Measurements from ENCODE around the gene SETD5.
A peak's percentile ranks its signal among the peaks of the same experiment; 100 is the strongest.

The SETD5 gene

DNA sequence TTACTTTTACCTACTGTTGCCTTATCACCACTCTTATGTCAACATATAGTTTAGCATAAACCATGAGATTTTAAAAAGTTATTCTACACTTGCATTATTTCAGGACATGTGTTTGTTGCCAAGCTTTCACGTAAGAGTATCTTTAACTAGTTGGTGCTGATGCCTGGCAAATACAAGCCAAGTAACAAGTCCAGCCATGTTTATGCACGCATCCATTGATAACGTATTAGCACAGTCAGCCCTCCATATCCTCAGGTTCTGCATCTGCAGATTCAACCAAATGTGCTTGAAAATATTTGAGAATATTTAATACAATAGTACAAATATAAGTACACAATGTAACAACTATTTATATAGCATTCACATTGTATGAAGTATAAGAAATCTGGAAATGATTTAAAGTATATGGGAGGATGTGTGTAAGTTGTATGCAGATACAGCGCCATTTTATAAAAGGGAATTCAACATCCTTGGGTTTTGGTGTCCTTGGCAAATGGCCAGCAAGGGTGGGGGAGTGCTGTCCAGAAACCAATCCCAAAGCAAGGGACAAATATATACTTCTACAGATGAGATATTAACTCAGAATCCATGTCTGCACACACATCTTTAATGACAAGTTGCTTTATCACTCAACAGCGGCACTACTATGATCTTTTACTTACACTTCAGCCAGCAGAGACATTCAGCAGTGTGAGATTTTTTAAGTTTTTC, 8.7 kb upstream of the SETD5 start:
- no peak for DNase-seq (ENCODE audit: low spot score)

DNA sequence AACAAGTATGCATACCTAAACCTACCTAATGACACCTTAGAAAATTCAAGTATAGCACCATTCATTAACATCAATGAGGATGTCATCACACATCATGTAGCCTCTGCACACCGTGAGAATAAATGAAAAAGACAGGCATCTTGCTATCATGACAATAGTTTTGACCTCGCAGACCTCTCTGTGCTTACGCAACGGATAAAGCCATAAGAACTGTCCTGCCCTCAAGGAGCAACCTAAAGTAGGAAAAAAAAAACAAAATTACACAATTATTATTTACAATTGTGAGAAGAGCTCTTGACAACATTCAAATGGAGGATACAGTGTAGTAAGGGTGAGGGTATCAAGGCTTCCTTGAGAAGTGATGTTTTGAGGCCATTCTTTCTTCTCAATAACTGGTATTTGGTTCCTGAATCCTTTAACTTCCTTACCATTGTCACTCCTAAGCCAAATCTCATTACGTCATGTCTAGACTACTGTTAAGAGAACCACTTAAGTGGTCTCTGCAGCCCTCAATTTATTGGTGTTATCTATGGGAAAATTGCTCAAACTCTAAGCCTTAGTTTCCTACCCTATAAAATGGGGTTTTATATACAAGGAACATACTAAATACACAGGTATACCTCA, 7.0 kb upstream of the SETD5 start:
- DNase-seq (ENCODE audit: low spot score): no peak

GRCh38 chr3:9392041-9392440, 5.4 kb upstream of the SETD5 start:
- DNase-seq (ENCODE audit: low spot score): no peak

DNA sequence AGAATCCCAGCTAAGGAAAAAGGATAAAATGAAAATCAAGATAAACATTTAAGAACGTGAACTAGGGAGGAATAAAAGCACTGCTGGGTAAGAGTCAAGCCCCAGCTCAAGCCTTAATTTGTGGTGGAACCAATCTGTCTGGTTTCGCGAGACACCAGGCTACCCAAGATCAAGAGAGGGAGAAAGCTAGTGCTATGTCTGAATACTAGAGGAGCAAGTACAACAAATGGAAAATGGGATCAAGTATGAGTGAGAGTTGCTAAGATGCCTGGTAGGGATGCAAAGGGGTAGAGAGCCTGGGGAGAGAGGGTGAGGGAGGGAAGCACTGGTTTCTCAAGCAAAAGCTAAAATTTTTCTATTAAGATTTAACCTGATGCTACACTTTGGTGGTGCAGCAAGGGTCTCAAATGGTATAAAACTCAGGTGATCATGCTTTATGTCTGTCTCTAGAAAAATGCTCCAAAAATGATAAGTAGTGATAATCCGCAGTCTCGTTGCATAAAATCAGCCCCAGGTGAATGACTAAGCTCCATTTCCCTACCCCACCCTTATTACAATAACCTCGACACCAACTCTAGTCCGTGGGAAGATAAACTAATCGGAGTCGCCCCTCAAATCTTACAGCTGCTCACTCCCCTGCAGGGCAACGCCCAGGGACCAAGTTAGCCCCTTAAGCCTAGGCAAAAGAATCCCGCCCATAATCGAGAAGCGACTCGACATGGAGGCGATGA, 1.7 kb upstream of the SETD5 start:
- no peak for DNase-seq (ENCODE audit: low spot score)

GRCh38 chr3:9396301-9396631, 1.1 kb upstream of the SETD5 start:
- peak; percentile 61 for DNase-seq (ENCODE audit: low spot score)

DNA sequence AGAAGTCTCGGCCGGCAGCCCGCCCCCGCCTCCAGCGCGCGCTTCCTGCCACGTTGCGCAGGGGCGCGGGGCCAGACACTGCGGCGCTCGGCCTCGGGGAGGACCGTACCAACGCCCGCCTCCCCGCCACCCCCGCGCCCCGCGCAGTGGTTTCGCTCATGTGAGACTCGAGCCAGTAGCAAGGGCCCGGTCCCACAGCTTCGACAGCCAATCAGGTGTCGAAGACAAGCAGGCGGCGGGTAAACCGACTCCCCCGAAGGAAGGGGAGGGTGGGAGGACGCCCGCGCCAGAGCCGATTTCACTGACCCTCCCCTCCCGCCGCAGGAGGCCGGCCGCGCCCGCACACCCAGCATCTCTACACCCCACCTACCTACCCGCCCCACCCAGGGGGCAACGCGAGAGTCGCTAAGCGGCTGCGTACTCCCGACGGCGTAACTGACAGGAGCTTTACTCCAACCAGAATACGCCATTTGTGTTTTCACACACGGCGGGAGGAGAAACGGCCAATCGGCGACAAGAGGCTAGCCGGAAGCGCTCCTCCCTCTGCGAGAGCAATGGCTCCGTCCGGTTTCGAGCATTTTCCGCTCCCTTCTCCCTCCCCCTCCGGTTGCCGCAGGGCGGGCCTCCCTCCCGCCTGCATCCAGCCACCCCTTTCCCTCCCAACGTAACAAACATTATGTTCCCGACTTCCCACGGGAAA, 633 bp upstream of the SETD5 start:
- peak; percentile 99 for DNase-seq (ENCODE audit: low spot score)

DNA sequence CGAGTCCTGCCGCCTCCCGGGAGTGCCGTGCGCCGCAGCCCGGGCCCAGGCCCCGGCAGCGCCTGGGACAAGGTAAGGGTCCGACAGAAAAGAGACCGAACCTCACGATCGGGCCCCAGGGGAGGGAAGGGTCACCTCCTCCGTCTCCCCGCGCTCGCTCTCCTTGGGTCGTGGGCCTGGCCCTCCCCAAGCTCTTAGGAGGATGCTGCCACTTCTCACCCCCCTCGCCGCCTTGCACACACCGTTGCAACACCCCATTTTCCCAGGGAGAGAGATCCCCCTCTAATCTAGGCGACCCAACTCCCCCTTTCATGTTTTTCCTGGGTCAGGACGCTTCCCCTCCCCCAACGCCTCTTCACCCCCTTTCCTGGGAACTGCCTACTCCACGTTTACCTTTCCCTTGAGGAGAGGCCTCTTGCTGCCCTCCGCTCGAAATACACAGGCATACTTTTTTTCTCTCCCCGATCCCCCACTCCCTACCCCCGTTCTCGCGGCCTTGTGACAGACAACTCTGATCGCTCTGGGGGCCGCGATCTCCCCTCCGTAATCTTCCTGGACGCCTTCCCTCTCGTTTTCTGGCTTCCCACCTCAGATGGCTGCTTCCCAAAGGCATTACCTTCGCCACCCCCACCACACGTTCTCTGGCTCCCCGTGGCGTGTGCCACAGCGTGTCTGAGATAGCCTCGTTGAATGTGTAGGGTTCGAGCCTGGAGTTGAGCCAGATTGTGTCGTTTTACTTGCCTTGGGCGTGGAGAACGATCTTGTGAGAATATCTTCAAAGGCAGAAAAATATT, 688 bp downstream of the SETD5 start:
- DNase-seq (ENCODE audit: low spot score): peak; percentile 41

- DNase-seq (ENCODE audit: low spot score): peak; percentile 41
Measured at GRCh38 chr3:9398700-9399336, 1.4 kb downstream of the SETD5 start.

DNA sequence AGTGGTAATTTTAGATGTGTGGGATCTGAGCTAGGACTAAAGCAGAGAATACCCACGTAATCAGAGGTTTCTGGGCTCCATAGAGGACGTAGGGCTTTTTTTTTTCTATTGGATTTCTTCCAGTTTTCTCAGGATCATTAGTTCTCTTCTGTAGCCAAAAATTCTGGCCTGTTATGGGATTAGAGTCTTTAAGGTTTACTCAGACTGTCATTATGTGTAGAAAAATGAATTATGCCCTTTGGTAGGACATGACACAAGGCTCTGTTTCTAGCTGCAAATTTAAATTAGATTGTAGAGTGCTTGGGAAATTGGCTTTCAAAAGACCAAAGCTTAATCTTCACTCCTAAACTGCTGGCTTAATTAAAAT, 1.9 kb downstream of the SETD5 start:
- no peak for DNase-seq (ENCODE audit: low spot score)

GRCh38 chr3:9399746-9400145, 2.3 kb downstream of the SETD5 start:
- DNase-seq (ENCODE audit: low spot score): peak; percentile 79

- no peak for DNase-seq (ENCODE audit: low spot score)
Measured at GRCh38 chr3:9400616-9401015, 3.2 kb downstream of the SETD5 start.

- no peak for DNase-seq (ENCODE audit: low spot score)
Measured at GRCh38 chr3:9401986-9402385, 4.6 kb downstream of the SETD5 start.

GRCh38 chr3:9402410-9403228, 5.2 kb downstream of the SETD5 start:
- peak; percentile 88 for DNase-seq (ENCODE audit: low spot score)

DNA sequence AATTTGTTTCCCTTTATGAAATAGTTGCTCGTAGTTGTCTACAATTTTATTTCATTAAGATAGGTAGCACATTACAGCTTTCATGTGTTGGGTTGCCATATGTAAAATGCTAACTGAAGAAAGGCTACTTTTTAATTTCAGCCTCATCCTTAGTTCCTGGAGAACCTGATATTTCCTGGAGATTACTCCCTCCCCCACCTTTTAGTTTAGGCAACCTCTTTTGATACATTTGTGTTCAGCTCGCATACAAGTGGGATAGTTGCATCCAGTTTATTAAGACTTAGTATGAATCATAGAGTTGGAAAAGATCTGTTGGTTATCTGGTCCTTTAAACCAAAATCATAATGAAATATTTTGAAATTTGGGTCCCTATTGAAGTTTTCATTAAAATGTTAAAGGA, 6.0 kb downstream of the SETD5 start:
- DNase-seq (ENCODE audit: low spot score): no peak

DNA sequence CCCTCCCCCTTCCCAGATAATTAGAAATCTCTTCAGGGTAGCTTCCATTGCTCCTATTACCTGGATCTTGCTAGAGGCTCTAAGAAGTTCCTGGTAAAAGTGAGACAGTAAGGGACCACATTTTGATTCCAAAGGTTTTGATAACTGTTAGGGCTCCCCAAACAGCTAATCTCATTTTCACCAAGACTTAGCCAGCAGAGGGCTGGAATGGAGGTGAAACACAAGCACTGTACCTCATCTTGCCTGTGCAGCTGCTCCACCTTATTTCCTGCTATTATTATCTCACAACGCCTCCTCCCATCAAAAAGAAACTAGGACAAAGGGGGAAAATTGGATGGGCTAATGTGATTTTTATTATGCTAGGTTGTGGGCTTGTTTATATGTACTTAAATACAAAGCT, 7.3 kb downstream of the SETD5 start:
- no peak for DNase-seq (ENCODE audit: low spot score)

DNA sequence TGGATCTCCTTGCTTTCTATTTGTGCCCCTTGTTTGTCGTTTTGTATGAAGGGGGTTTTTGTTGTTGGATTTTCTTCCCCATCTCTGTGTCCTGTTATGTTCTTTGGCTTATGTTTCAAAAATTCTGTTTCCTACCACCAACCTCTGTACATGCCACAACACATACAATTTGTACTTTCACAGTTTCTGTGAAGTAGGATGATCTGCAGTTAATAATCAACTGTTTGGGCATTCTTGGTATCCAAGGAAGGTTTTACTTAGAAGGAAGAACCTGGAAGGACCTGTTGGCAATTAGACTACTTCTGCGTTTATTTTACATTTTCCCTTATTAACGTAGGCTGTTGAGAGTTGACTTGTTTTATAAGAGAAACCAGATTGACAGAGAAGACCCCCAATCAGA, 8.3 kb downstream of the SETD5 start:
- no peak for DNase-seq (ENCODE audit: low spot score)

DNA sequence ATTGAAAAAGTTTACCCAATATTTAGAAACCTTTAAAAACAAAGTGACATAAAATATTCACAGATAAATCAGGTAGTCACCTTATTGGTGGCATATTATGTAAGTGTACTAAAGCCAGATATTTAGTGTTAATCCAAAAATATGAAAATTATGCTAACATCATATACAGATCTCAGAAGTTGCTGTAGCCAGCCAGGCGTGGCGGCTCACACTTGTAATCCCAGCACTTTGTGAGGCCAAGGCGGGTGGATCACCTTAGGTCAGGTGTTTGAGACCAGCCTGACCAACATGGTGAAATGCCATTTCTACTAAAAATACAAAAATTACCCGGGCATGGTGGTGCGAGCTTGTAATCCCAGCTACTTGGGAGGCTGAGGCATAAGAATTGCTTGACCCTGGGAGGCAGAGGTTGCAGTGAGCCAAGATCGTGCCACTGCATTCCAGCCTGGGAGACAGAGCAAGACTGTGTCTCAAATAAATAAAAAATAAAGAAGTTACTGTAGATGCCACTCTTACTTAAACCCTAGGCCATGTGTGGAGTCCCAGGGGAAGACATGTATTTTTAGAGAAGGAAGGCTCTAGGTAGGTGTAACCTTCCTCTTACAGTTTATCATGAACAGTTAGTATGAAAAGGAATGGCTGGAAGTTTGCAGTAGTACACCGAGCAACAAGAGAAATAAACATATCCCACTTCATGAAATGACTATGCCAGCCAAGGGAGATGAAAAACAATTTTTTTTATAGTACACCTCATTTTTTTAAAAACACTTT, 9.6 kb downstream of the SETD5 start:
- DNase-seq (ENCODE audit: low spot score): no peak

GRCh38 chr3:9408061-9408460, 10.6 kb downstream of the SETD5 start:
- DNase-seq (ENCODE audit: low spot score): no peak

DNA sequence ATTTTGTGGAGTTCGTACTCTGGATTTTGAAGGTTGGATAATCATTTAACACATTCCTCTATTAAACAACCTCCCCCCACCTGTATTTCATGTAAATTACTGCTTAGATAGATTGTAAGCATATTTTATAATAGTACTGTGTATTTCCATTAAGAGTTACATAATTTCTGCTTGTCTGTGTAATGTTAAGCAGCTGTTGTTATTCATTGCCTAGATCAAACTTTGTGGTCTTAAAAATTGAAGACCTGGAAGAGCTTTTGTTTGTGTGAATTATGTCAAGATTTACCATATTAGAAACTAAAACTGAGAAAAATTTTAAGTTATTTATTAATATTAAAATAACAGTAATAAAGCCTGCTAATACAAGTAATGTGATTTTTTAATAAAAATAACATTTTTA, 11.1 kb downstream of the SETD5 start:
- no peak for DNase-seq (ENCODE audit: low spot score)

Data from pons (tissue), 1 donor.